ENCODE results near the gene PIAS2.

Gene PIAS2

GRCh38 chr18:46756025-46756558 lies 161.2 kb downstream of the PIAS2 start:
- H3K4me3 ChIP-seq (ENCODE audit: low read depth, low read length): no peak overlapping the region
- no peak for DNase-seq (ENCODE audit: low read depth)
- TF ChIP-seq, protein P1, sequence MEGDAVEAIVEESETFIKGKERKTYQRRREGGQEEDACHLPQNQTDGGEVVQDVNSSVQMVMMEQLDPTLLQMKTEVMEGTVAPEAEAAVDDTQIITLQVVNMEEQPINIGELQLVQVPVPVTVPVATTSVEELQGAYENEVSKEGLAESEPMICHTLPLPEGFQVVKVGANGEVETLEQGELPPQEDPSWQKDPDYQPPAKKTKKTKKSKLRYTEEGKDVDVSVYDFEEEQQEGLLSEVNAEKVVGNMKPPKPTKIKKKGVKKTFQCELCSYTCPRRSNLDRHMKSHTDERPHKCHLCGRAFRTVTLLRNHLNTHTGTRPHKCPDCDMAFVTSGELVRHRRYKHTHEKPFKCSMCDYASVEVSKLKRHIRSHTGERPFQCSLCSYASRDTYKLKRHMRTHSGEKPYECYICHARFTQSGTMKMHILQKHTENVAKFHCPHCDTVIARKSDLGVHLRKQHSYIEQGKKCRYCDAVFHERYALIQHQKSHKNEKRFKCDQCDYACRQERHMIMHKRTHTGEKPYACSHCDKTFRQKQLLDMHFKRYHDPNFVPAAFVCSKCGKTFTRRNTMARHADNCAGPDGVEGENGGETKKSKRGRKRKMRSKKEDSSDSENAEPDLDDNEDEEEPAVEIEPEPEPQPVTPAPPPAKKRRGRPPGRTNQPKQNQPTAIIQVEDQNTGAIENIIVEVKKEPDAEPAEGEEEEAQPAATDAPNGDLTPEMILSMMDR (IDR thresholded peaks at IDR 0.05; ENCODE audit: control insufficient read depth, extremely low read depth, insufficient read depth): no peak

DNA sequence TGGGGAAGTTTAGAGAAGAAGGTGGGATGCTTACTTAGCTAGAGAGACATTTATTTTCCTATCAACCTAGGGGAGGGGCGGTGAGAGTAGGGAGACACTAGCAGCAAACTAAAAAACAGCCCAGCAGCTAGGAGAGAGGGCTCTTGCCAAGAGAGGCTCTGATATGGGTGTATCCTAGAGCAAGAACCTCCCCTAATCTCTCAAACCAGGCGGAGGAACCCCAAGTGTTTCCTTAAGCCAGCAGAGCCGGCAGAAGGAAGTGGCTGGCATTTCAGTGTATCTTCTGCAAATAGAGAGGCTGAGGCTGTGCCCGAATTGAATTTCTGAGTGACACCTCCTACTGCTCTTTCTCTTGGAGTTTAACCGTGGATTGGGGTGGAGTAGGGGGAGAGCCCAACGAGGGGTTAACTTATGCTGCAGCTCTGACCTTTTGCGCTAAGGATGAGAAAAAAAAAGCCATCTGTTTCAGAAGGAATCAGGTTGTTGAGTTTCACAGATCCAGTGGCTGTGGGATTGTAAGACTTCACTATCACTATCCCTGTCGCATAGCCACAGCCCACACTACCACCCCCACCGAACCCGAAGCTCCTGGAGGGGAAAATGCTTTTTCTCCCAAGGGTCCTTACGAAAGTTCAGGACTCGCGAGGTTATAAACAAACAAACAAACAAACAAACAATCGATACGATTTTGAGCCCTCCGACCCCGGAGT lies 161.8 kb downstream of the PIAS2 start:
- TF ChIP-seq, protein P1 (IDR thresholded peaks at IDR 0.05; ENCODE audit: control insufficient read depth, extremely low read depth, insufficient read depth): no peak
- DNase-seq (ENCODE audit: low read depth): no peak
- H3K4me3 ChIP-seq (ENCODE audit: low read depth, low read length): no peak overlapping the region

- no peak for DNase-seq (ENCODE audit: low read depth)
- TF ChIP-seq, protein P1 (IDR thresholded peaks at IDR 0.05; ENCODE audit: control insufficient read depth, extremely low read depth, insufficient read depth): no peak
- H3K4me3 ChIP-seq (ENCODE audit: low read depth, low read length): no peak overlapping the region
Observed at GRCh38 chr18:46754661-46755292, 162.5 kb downstream of the PIAS2 start.

DNA sequence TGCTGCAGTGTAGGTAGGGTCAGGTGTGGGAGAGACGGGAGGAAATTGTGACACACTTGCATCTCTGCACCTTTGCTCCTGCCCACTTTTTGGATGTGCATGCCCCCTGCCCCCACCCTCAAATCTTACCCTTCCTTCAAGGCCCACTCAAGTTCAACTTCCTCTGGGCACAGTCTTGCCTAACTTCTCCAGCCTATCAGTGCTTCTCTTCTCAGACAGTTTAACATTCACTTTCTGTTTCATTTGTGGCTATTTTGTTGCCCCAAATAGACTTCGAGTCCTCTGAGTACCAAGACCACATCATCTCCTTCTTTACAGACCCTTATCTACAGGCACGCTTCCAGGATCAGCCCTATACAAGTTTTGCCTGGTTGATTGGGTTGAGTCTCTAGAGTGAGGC lies 163.1 kb downstream of the PIAS2 start:
- no peak overlapping the region for H3K4me3 ChIP-seq (ENCODE audit: low read depth, low read length)
- TF ChIP-seq, protein P1 (IDR thresholded peaks at IDR 0.05; ENCODE audit: control insufficient read depth, extremely low read depth, insufficient read depth): no peak
- DNase-seq (ENCODE audit: low read depth): no peak
